Glutamatergic neuron (in vitro differentiated cells): Measurements from ENCODE around the gene CGB1. TPM values are rescaled to one million over a fixed set of nuclear protein-coding genes. Genes with fewer than 3 reads are reported as not detected.

Experiments
- DNase-seq: peaks from one replicate; pipeline ENCODE4 v3.0.0; 2022
- H3K27ac Mint-ChIP-seq: one replicate; pipeline ENCODE4 v1.8.0; 2020; ENCODE audit warnings: mild to moderate bottlenecking, mixed read lengths, inconsistent platforms; ENCODE audit not compliant: unreplicated experiment
- H3K27me3 Mint-ChIP-seq: one replicate; pipeline ENCODE4 v1.8.0; 2020; ENCODE audit warnings: mild to moderate bottlenecking, moderate library complexity, mixed read lengths, inconsistent platforms; ENCODE audit not compliant: unreplicated experiment
- H3K36me3 Mint-ChIP-seq: one replicate; pipeline ENCODE4 v1.8.0; 2020; ENCODE audit warnings: mild to moderate bottlenecking, mixed read lengths, inconsistent platforms; ENCODE audit not compliant: unreplicated experiment
- H3K4me1 Mint-ChIP-seq: one replicate; pipeline ENCODE4 v1.8.0; 2020; ENCODE audit warnings: mild to moderate bottlenecking, low read depth, mixed read lengths, inconsistent platforms; ENCODE audit not compliant: unreplicated experiment
- H3K4me3 Mint-ChIP-seq: one replicate; pipeline ENCODE4 v1.8.0; 2020; ENCODE audit warnings: mild to moderate bottlenecking, mixed read lengths, inconsistent platforms; ENCODE audit not compliant: unreplicated experiment
- H3K9me3 Mint-ChIP-seq: one replicate; pipeline ENCODE4 v1.8.0; 2020; ENCODE audit warnings: mild to moderate bottlenecking, moderate library complexity, mixed read lengths, inconsistent platforms; ENCODE audit not compliant: unreplicated experiment
- CTCF ChIP-seq: fragments of 200-600 bp; sonication (generic); IDR thresholded peaks from one replicate; pipeline ENCODE4 v1.5.0; 2021; ENCODE audit not compliant: partially characterized antibody, unreplicated experiment
- total RNA-seq: library from RNA; stranded (reverse); fragmentation: NEBNext Ultra II Directional; extraction: Animal tissue kit (Norgen Biotek cat#: 25700); gene quantifications from one replicate; pipeline ENCODE4 v1.2.1, GENCODE V29; 2021; ENCODE audit not compliant: unreplicated experiment

CGB1 gene
- total RNA-seq, 1 donor from 2014 or later: not detected

DNA sequence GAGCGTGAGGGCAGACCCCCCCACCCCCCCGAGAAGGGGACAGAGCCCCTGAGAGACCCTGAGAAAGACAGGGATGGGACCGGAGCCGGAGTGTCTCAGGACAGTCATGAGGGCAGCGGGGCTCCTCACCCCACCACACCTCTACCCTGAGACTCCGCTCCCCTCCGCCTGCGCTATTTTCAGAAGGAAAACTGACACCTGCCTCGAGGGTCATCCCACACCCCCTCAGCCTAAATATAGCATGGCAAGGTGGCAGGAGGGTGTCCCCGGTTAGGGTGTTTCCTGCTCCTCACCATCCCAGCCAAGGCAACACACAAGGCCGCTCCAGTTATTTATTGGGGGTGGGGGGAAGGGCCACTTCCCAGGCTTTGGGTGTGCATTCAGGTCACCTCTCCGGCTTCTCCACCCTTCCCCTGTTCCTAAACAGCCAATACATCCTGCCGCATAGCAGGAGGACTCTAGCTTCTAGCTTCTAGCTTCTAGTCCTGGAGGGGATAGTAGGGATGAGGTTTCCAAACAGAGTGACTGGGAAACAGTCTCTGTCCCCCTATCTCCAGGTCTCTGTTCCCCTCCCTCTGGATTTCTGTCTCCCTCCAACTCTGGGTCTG lies 29.3 kb upstream of the CGB1 start:
- peaks cover 11% of the 10 kb centered on the region for H3K36me3 Mint-ChIP-seq
- H3K9me3 Mint-ChIP-seq: no peaks in the 10 kb centered on the region
- no peak overlapping the region for H3K27ac Mint-ChIP-seq
- H3K4me1 Mint-ChIP-seq: peaks cover 12% of the 10 kb centered on the region
- no peak for TF ChIP-seq CTCF
- peak overlapping the region; percentile 15 for H3K4me3 Mint-ChIP-seq
- peaks cover 10% of the 10 kb centered on the region for H3K27me3 Mint-ChIP-seq
- DNase-seq: no peak

GRCh38 chr19:49064768-49065611 lies 28.3 kb upstream of the CGB1 start, which contains the start of gene NTF4:
NTF4 (minus strand) TSS chr19:49064818; CDS start chr19:49061997, 2,821 bp downstream.
- peak; percentile 74 for DNase-seq
- Mint-ChIP-seq H3K4me3 (peak within 1 kb of the TSS; percentile 49), H3K27ac (no peak within 1 kb of the TSS), H3K4me1 (peaks cover 12% of the 10 kb centered on the region), H3K36me3 (peaks cover 5% of the 10 kb centered on the region), H3K27me3 (peaks cover 11% of the 10 kb centered on the region), H3K9me3 (no peaks in the 10 kb centered on the region)
- TF ChIP-seq CTCF: no peak

DNA sequence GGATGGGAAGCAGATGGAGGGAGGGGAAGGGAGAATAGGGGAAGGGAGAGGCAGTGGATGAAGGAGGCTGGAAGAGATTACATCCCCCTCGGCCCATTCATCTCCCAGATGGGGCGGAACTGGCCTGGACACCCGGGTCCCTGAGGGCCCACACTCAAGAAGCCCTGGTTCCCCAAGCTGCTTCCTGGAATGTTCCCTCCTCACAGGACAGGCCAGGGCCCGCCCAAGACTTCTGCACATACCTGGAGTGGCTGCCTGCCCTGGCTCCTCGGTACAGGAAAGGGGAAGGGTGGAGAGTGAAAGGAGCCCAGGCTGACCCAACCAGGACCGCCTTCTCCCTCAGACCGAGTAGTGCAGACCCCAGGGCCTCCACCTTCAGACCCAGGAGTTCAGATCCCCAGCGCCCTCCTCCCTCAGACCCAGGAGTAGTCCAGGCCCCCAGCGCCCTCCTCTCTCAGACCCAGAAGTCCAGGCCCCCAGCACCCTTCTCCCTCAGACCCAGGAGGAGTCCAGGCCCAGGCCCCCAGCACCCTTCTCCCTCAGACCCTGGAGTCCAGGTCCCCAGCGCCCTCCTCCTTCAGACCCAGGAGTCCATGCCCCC lies 27.4 kb upstream of the CGB1 start:
- peaks cover 9% of the 10 kb centered on the region for H3K27me3 Mint-ChIP-seq
- no peak for DNase-seq
- TF ChIP-seq CTCF: no peak
- H3K4me1 Mint-ChIP-seq: peaks cover 12% of the 10 kb centered on the region
- no peaks in the 10 kb centered on the region for H3K9me3 Mint-ChIP-seq
- no peak overlapping the region for H3K27ac Mint-ChIP-seq
- H3K36me3 Mint-ChIP-seq: peaks cover 5% of the 10 kb centered on the region
- peak overlapping the region; percentile 49 for H3K4me3 Mint-ChIP-seq

DNA sequence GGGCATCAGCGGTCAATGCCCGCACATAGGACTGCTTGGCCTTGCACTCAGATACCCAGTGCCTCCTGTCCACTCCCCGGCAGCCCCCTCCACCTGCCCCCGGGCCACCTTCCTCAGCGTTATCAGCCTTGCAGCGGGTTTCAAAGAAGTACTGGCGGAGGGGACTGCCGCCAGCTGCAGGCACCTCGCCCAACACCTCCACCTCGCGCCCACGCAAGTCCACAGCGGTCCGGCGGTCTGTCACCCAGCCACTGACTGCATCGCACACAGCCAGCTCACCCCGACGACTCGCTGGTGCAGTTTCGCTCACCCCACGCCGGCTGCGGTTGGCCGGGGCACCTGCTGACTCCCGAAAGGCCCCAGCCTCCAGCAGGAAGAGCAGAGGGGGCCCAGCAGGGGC lies 24.8 kb upstream of the CGB1 start:
- no peak for TF ChIP-seq CTCF
- no peak for DNase-seq
- Mint-ChIP-seq H3K9me3 (no peaks in the 10 kb centered on the region), H3K27me3 (peaks cover 11% of the 10 kb centered on the region), H3K4me3 (no peak overlapping the region), H3K4me1 (peaks cover 3% of the 10 kb centered on the region), H3K36me3 (no peaks in the 10 kb centered on the region), H3K27ac (no peak overlapping the region)

DNA sequence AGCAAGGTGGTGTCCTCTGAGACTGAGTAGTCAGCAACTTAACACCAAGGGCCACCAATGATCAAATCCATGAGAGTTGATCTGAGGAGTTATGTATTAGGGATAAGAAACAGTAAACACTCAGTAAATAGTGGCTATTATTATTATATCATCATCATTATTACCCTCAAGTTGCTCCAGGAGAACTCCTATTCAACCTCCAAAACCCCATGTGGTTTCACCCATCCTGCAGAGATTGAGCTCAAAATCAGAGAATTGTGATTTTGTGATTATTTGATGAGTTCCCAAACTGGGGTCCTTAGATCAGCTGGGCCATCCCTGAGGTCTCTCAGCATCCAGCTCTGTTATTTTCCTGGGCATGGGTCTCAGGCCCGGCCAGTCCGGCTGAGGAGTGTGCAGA lies 24.3 kb upstream of the CGB1 start:
- Mint-ChIP-seq H3K9me3 (no peaks in the 10 kb centered on the region), H3K4me3 (no peak overlapping the region), H3K27ac (no peak overlapping the region), H3K27me3 (peaks cover 13% of the 10 kb centered on the region), H3K36me3 (no peaks in the 10 kb centered on the region), H3K4me1 (peaks cover 3% of the 10 kb centered on the region)
- DNase-seq: no peak
- TF ChIP-seq CTCF: no peak
